GM21515 (cell line): ENCODE results near the gene FAM180A.
"Not testable (repeated sequence)": the region's sequence is repeated elsewhere in the genome, so short reads cannot be mapped to it uniquely, and the experiment has no call there.

ENCODE experiments used
- ATAC-seq: cut with Tn5 transposase; IDR thresholded peaks from one replicate; pipeline ENCODE4 v1.9.1; 2021; ENCODE audit not compliant: unreplicated experiment

The FAM180A gene

GRCh38 chr7:135715055-135715522, 33.5 kb downstream of the FAM180A start:
- no peak for ATAC-seq

GRCh38 chr7:135714534-135715009, 34.0 kb downstream of the FAM180A start:
- ATAC-seq: no peak

GRCh38 chr7:135713836-135714470, 34.7 kb downstream of the FAM180A start:
- no peak for ATAC-seq

GRCh38 chr7:135712796-135713195, 35.8 kb downstream of the FAM180A start:
- no peak for ATAC-seq

GRCh38 chr7:135712182-135712782, 36.3 kb downstream of the FAM180A start:
- no peak for ATAC-seq

- no peak for ATAC-seq
These were observed 37.5 kb downstream of the FAM180A start for GRCh38 chr7:135711139-135711469.

GRCh38 chr7:135710417-135711138, 38.0 kb downstream of the FAM180A start:
- ATAC-seq: no peak

- no peak for ATAC-seq
These were observed 39.1 kb downstream of the FAM180A start for GRCh38 chr7:135709508-135709907.

GRCh38 chr7:135708041-135708440, 40.6 kb downstream of the FAM180A start:
- ATAC-seq: no peak

- no peak for ATAC-seq
These were observed 41.0 kb downstream of the FAM180A start for GRCh38 chr7:135707570-135707966.

GRCh38 chr7:135706858-135707569, 41.6 kb downstream of the FAM180A start:
- ATAC-seq: no peak

GRCh38 chr7:135706038-135706742, 42.4 kb downstream of the FAM180A start:
- no peak for ATAC-seq

- no peak for ATAC-seq
These were observed 43.9 kb downstream of the FAM180A start for GRCh38 chr7:135704698-135705097.

- no peak for ATAC-seq
These were observed 44.5 kb downstream of the FAM180A start for GRCh38 chr7:135704074-135704473.

- no peak for ATAC-seq
These were observed 51.1 kb downstream of the FAM180A start for GRCh38 chr7:135697276-135698049.

- ATAC-seq: no peak
These were observed 55.1 kb downstream of the FAM180A start for GRCh38 chr7:135693558-135693957.

GRCh38 chr7:135692606-135693005, 56.0 kb downstream of the FAM180A start:
- not testable (repeated sequence) for ATAC-seq

GRCh38 chr7:135692055-135692454, 56.6 kb downstream of the FAM180A start:
- ATAC-seq: no peak

- ATAC-seq: no peak
These were observed 58.0 kb downstream of the FAM180A start for GRCh38 chr7:135690566-135690965.

- ATAC-seq: no peak
These were observed 61.1 kb downstream of the FAM180A start for GRCh38 chr7:135687466-135687865.
